Esophagus squamous epithelium (tissue), 5 donors: ENCODE measurements around the gene CLMP. TPM values are rescaled to one million over a fixed set of nuclear protein-coding genes. Genes with fewer than 3 reads are reported as not detected.
A peak's percentile ranks its signal among the peaks of the same experiment; 100 is the strongest.
"Not testable (repeated sequence)": the region's sequence is repeated elsewhere in the genome, so short reads cannot be mapped to it uniquely, and the experiment has no call there.

Experiments used
- DNase-seq: peaks from one replicate; lab custom pipeline; 2025; lab: John Stamatoyannopoulos, UW
- H3K27ac ChIP-seq, 4 donors: fragments of 200-600 bp; sonication (generic); one replicate each; pipeline ENCODE4 v1.5.1; 2016 to 2019; ENCODE audit warnings: mild to moderate bottlenecking in 1 of 4
- H3K27me3 ChIP-seq, 4 donors: fragments of 200-600 bp; sonication (generic); 1 replicate in 3 of 4; 2 replicates in 1 of 4; pipeline versions ENCODE4 v1.5.1 to v1.6.0; 2017 to 2021; ENCODE audit warnings: antibody characterized with exemption in 1 of 4
- H3K36me3 ChIP-seq, 3 donors: fragments of 200-600 bp; sonication (generic); one replicate each; pipeline ENCODE4 v1.5.1; 2016 to 2019
- H3K4me1 ChIP-seq, 3 donors: fragments of 200-600 bp; sonication (generic); one replicate each; pipeline ENCODE4 v1.5.1; 2017 to 2019
- H3K4me3 ChIP-seq, 4 donors: fragments of 200-600 bp; sonication (generic); 1 replicate in 3 of 4; 2 replicates in 1 of 4; pipeline ENCODE4 v1.5.1; 2016 to 2019; ENCODE audit warnings: mild to moderate bottlenecking in 2 of 4, moderate library complexity in 1 of 4
- H3K9me3 ChIP-seq, 3 donors: fragments of 200-600 bp; sonication (generic); one replicate each; pipeline ENCODE4 v1.5.1; 2016 to 2019
- POLR2A ChIP-seq, 4 donors: fragments of 450-650 bp; IDR thresholded peaks; one replicate each; pipeline ENCODE4 v1.6.1; 2017; ENCODE audit warnings: antibody characterized with exemption in 4 of 4, mild to moderate bottlenecking in 4 of 4, moderate library complexity in 3 of 4
- WGBS, 2 donors: methylation state at CpG; one replicate each; pipeline ENCODE4 v1.1.5; 2018; 5-methylcytosine and 5-hydroxymethylcytosine counted together
- intact Hi-C: fragments of 100-400 bp; cut with DNase I; formaldehyde crosslinking; loops from one replicate; pipeline ENCODE4 v1.15.0; 2022
- total RNA-seq, 4 donors: library from RNA; depleted of rRNA; stranded (reverse); fragments of >200 nt; gene quantifications; one replicate each; pipeline ENCODE4 v1.1.0, GENCODE V29; 2016
- TF ChIP-seq, protein P1 (sequence below), 6 experiments: fragments of 450-650 bp in 4 of 6; fragments of 200-600 bp in 2 of 6; sonication (generic) in 2 of 6; IDR thresholded peaks; one replicate each; pipeline ENCODE4 v1.5.1; 2016 to 2019; ENCODE audit warnings: antibody characterized with exemption in 6 of 6, mild to moderate bottlenecking in 4 of 6, moderate library complexity in 4 of 6
- donor health status: DM: yes; HTN: yes; CAD: no.

CLMP gene
- total RNA-seq, 4 donors from 2014 or later = 4.8 to 47.9 (median 15.2) TPM

DNA sequence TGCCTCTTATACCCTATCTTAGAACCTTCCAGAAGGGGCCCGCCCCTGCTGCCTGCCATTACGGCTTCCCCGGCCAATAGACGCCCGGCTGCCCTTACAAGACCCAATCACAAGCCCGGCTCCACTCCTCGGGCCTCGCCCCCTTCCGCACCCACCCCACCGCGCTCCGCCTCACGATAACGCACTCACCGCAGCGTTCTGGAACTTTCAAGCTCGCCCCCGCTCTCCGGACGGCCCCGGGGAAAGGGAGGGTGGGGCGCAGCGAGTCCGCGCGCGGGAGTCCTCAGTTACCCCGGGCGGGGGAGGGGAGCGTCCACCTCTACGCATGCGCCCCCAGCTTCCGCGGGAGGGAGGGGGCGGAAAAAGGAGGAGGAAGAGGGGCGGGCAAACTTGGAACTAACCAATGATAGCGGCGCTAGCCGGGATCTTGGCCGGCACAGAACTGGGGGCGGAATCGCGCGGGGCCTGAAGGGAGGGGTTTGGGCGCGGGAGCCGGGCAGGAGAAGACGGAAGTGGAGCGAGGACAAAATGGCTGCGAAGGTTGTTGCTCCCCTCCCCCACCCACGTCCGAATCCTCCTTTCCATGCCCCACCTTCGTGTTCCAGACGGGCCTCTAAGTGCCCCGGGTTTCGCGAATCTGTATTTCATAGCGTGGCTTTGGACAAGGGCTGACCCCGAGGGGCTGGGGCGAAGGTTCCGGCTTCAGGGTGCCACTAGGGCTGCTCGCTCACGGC is 132.7 kb downstream of the CLMP start:
- Histone ChIP-seq H3K27ac (peak overlapping the region; percentile 100), H3K9me3 (no peaks in the 10 kb centered on the region), H3K4me3 (peak overlapping the region; percentile 65 to 98 (median 94)), H3K36me3 (peaks cover 11 to 38% (median 16%) of the 10 kb centered on the region in 3 donors), H3K27me3 (no peaks in the 10 kb centered on the region), H3K4me1 (peaks cover 30 to 63% (median 40%) of the 10 kb centered on the region in 3 donors)
- intact Hi-C loops = no loop called here
- WGBS, 2 donors = 1% methylated on average over 15 to 19 of the region's 63 CpGs
- peak; percentile 98 for DNase-seq
- TF ChIP-seq POLR2A (IDR thresholded peaks at IDR 0.05) = peak in 2 of 4 donors; percentile 27 to 70
- TF ChIP-seq, protein P1, sequence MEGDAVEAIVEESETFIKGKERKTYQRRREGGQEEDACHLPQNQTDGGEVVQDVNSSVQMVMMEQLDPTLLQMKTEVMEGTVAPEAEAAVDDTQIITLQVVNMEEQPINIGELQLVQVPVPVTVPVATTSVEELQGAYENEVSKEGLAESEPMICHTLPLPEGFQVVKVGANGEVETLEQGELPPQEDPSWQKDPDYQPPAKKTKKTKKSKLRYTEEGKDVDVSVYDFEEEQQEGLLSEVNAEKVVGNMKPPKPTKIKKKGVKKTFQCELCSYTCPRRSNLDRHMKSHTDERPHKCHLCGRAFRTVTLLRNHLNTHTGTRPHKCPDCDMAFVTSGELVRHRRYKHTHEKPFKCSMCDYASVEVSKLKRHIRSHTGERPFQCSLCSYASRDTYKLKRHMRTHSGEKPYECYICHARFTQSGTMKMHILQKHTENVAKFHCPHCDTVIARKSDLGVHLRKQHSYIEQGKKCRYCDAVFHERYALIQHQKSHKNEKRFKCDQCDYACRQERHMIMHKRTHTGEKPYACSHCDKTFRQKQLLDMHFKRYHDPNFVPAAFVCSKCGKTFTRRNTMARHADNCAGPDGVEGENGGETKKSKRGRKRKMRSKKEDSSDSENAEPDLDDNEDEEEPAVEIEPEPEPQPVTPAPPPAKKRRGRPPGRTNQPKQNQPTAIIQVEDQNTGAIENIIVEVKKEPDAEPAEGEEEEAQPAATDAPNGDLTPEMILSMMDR (IDR thresholded peaks at IDR 0.05) = peak in 2 of 6 experiments; percentile 11 to 13

DNA sequence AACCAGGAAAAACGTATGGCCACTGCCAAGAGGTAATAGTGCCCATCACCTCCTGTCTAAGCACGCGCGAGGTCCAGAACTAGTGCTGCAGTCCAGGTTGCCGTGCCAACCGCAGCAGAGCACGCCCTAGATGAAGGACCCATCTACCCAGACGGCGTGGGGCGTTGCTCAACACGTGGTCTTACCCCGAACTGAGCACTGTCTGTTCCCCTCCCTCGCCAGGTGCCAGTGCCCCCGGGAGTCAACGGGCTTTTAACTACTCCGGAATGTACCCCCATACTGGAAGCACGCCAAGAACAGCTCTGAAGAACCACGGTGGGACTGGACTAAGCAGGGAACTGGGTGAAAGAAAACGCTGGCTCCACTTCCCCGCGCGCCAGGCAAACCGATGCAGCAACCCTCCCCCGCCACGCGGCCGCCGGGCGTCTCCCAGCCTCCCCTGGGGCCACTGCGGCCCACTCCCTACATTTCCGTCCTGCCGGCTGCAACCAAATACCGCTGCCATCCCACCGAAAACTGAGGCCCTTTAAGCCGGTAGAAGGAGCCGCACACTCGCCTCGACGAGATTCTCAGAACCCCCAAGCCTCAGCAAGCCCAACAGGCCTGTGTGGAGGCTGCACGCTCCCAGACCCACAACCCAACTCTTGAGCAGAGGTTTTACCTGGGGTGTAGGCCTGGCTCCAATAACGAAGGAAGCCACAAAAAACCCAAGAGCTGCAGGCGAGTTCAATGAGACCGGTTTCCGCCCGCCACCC is 133.5 kb downstream of the CLMP start, which contains the start of gene HSPA8:
TSS of gene HSPA8 (minus strand) at position 734 of the 755 bp plus-strand sequence. CDS start 812 bp downstream, outside the sequence.
- H3K27ac ChIP-seq = peak within 1 kb of the TSS; percentile 100
- DNase-seq = peak; percentile 48
- no peaks in the 10 kb centered on the region for H3K27me3 ChIP-seq
- H3K4me3 ChIP-seq = peak within 1 kb of the TSS; percentile 65 to 98 (median 94)
- 0% methylated on average over 10 of the region's 45 CpGs for WGBS, 2 donors
- intact Hi-C loops = no loop called here
- no peaks in the 10 kb centered on the region for H3K9me3 ChIP-seq
- TF ChIP-seq POLR2A (IDR thresholded peaks at IDR 0.05) = peak in 3 of 4 donors; percentile 49 to 98 (median 97)
- TF ChIP-seq, protein P1 (IDR thresholded peaks at IDR 0.05) = peak in 1 of 6 experiments; percentile 4
- peaks cover 30 to 70% (median 47%) of the 10 kb centered on the region in 3 donors for H3K4me1 ChIP-seq
- peaks cover 11 to 46% (median 24%) of the 10 kb centered on the region in 3 donors for H3K36me3 ChIP-seq

DNA sequence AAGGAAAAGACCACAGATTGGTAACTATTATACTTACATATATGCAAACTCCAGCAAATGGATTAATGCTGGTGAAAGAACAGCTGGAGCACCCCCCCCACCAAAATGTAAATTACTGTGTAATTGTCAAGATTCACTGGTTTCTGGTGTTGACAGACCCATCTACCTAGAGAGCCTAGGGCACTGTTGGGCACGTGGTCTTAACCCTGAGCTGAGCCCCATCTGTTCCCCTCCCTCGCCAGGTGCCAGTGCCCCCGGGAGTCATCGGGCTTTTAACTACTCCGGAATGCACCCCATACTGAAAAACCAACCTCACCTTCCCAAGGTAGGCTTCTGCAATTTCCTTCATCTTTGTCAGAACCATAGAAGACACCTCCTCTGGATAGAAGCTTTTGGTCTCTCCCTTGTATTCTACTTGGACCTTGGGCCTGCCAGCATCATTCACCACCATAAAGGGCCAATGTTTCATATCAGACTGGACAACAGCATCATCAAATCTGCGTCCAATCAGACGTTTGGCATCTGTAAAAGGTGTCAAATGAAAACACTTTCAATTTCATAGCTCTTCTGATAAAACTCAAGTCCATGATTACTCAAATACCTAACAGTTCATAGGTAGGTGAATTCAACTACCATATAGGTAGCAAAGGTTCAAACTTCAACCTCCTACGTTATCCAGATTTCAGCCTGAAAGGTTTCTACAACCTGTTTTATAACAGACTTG is 134.6 kb downstream of the CLMP start:
- intact Hi-C loops = no loop called here
- Histone ChIP-seq H3K9me3 (no peaks in the 10 kb centered on the region), H3K4me1 (peaks cover 30 to 82% (median 56%) of the 10 kb centered on the region in 3 donors), H3K27ac (peak overlapping the region; percentile 3 to 100 (median 70)), H3K36me3 (peaks cover 18 to 57% (median 35%) of the 10 kb centered on the region in 3 donors), H3K4me3 (peak overlapping the region; percentile 65 to 98 (median 94)), H3K27me3 (no peaks in the 10 kb centered on the region)
- DNase-seq = no peak
- WGBS, 2 donors = 2 to 5% methylated on average over 8 of the region's 8 CpGs
- TF ChIP-seq, protein P1 (IDR thresholded peaks at IDR 0.05) = no peak
- no peak for TF ChIP-seq POLR2A (IDR thresholded peaks at IDR 0.05)

DNA sequence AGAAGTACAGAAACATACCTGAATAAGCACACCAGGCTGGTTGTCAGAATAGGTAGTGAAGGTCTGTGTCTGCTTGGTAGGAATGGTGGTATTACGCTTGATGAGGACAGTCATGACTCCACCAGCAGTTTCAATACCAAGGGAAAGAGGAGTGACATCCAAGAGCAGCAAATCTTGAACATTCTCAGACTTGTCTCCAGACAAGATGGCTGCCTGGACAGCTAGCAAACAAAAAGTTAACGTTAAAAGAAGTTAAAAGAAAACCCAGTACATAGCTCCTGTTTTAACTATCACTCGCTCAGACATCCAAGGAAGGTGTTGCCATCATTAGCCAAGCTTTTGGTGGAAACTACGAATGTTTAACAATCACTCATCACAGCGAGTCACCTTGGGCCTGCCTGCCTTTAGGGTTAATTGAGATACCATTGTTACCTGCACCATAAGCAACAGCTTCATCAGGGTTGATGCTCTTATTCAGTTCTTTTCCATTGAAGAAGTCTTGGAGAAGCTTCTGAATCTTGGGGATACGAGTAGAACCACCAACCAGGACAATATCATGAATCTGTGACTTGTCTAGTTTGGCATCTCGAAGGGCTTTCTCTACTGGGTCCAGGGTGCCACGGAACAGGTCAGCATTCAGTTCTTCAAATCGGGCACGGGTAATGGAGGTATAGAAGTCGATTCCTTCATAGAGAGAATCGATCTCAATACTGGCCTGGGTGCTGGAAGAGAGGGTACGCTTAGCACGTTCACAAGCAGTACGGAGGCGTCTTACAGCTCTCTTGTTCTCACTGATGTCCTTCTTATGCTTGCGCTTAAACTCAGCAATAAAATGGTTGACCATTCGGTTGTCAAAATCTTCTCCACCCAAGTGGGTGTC is 135.8 kb downstream of the CLMP start:
- H3K27me3 ChIP-seq, DNase-seq, H3K9me3 ChIP-seq, intact Hi-C loops: not testable (repeated sequence)
- Histone ChIP-seq H3K36me3 (peaks cover 23 to 69% (median 36%) of the 10 kb centered on the region in 3 donors), H3K4me3 (peak overlapping the region; percentile 65 to 98 (median 94)), H3K27ac (peak overlapping the region; percentile 8 to 100 (median 60)), H3K4me1 (peaks cover 30 to 82% (median 59%) of the 10 kb centered on the region in 3 donors)
- WGBS, 2 donors = 13 to 21% methylated on average over 17 to 18 of the region's 18 CpGs
